ENCODE data around the gene SLC35E3. TPM values are rescaled to one million over a fixed set of nuclear protein-coding genes. Genes with fewer than 3 reads are reported as not detected.

Gene SLC35E3
- total RNA-seq (2014; rRNA removed; shearing (Covaris generic)): 1.5 and 3.0 TPM in 2 replicates

GRCh38 chr12:68745904-68746571 is at the start of gene SLC35E3:
Gene SLC35E3 (plus strand): TSS chr12:68746176. CDS start chr12:68746378, 202 bp downstream.

GRCh38 chr12:68807576-68808387 is 61.8 kb downstream of the SLC35E3 start, which contains the start of gene MDM2:
Gene MDM2 (plus strand): TSS chr12:68808177. CDS start chr12:68808478, 301 bp downstream.

Other genes with a start within 250 kb of the SLC35E3 start
- gene RAP1B, start 135.3 kb upstream of the SLC35E3 start, total RNA-seq (2014; rRNA removed; shearing (Covaris generic)): 87.4 and 94.6 TPM in 2 replicates
- gene NUP107, start 59.2 kb upstream of the SLC35E3 start, total RNA-seq (2014; rRNA removed; shearing (Covaris generic)): 88.5 and 91.0 TPM in 2 replicates
- 106 and 140 TPM in 2 replicates for gene MDM2, start 62.0 kb downstream of the SLC35E3 start, total RNA-seq (2014; rRNA removed; shearing (Covaris generic))
- gene CPM, start 187.0 kb downstream of the SLC35E3 start, total RNA-seq (2014; rRNA removed; shearing (Covaris generic)): 0.60 and 1.5 TPM in 2 replicates

Data from A375 (cell line).